ENCODE data around the gene BRAF.

The BRAF gene

DNA sequence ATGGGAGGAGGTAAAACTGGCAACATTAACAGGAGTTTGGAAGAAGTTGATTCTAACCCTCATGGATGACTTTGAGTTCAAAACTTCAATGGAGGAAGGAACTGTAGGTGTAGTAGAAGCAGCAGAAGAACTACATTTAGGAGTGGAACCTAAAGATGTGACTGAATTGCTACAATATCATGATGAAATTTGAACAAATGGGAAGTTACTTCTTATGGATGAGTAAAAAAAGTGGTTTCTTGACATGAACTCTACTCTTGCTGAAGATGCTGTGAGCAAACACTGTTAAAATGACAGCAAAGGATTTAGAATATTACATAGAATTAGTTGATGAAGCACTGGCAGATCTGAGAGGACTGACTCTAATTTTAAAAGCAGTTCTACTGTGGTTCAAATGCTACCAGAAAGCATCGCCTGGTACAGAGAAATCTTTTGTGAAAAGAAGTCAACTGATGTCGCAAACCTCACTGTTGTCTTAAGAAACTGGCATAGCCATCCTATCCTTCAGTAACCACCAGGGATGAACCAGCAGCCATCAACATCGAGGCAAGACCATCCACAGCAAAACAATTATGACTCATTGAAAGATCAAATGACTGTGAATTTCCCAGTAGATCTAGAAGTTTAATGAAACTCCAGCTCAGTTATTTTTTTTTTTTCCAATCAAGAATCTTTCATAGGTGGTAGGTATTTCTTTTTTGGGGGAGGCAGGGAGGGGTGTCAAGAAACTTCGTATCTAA, 20.8 kb downstream of the BRAF start:
- no peak for DNase-seq (ENCODE audit: low read depth)
- TF ChIP-seq, protein P1, sequence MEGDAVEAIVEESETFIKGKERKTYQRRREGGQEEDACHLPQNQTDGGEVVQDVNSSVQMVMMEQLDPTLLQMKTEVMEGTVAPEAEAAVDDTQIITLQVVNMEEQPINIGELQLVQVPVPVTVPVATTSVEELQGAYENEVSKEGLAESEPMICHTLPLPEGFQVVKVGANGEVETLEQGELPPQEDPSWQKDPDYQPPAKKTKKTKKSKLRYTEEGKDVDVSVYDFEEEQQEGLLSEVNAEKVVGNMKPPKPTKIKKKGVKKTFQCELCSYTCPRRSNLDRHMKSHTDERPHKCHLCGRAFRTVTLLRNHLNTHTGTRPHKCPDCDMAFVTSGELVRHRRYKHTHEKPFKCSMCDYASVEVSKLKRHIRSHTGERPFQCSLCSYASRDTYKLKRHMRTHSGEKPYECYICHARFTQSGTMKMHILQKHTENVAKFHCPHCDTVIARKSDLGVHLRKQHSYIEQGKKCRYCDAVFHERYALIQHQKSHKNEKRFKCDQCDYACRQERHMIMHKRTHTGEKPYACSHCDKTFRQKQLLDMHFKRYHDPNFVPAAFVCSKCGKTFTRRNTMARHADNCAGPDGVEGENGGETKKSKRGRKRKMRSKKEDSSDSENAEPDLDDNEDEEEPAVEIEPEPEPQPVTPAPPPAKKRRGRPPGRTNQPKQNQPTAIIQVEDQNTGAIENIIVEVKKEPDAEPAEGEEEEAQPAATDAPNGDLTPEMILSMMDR (IDR thresholded peaks at IDR 0.05; ENCODE audit: insufficient read depth, low read depth, low read length, missing control alignments): no peak
- H3K4me3 ChIP-seq (ENCODE audit: low read depth, low read length): no peak overlapping the region

DNA sequence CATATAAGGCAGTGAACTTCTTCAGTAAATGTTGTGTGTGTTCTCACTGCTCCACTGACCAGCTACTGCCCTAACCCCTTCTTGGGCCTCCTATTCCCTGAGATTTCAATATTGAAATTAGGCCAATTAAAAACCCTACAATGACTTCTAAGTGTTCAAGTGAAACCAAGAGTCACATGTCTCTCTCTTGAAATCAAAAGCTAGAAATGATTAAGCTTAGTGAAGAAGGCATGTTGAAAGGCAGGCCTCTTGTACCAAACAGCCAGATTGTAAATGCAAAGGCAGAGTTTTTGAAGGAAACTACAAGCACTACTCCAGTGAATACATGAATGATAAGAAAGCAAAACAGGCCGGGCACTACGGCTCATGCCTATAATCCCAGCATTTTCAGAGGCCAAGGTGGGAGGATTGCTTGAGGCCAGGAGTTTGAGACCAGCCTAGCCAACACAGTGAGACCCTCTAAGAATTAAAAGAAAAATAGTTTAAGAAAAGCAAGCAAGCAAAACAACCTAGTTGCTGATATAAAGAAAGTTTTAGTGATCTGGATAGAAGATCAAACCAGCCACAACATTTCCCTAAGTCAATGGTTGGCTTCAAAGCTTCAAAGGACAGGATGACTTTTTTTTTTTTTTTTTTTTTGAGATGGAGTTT, 22.3 kb downstream of the BRAF start:
- DNase-seq (ENCODE audit: low read depth): peak; percentile 56
- no peak overlapping the region for H3K4me3 ChIP-seq (ENCODE audit: low read depth, low read length)
- TF ChIP-seq, protein P1 (IDR thresholded peaks at IDR 0.05; ENCODE audit: insufficient read depth, low read depth, low read length, missing control alignments): no peak

DNA sequence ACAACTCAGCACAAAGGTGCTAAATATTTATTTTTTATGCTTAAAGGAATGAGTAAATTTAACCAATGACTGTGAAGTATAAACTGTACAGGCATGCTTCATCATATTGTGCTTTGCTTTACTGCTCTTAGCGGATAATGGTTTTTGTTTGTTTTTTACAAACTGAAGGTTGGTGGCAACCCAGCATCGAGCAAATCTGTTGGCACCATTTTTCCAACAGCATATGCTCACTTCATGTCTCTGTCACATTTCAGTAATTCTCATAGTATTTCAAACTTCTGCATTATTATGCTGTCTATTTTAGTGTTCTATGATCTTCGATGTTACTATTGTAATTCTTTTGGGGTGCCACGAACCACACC, 22.8 kb downstream of the BRAF start:
- no peak for DNase-seq (ENCODE audit: low read depth)
- no peak overlapping the region for H3K4me3 ChIP-seq (ENCODE audit: low read depth, low read length)
- TF ChIP-seq, protein P1 (IDR thresholded peaks at IDR 0.05; ENCODE audit: insufficient read depth, low read depth, low read length, missing control alignments): no peak

DNA sequence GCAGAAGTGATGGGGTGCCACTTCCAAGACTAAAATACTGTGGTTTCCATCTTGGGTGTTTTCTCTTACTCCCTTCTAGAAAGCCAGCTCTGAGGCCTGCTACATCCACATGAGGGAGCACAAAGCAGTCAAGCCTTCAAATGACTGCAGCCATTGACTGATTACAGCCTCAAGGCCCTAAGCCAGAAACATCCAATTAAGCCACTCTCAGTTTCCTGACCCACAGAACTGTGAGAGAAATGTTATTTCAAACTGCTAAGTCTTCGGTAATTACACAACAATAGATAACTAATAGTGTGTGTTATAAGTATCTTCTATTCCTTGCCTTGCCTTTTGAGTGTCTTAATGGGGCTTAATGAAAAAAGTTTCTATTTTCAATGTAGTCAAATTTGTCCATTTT, 24.8 kb downstream of the BRAF start:
- TF ChIP-seq, protein P1 (IDR thresholded peaks at IDR 0.05; ENCODE audit: insufficient read depth, low read depth, low read length, missing control alignments): no peak
- peak; percentile 31 for DNase-seq (ENCODE audit: low read depth)
- no peak overlapping the region for H3K4me3 ChIP-seq (ENCODE audit: low read depth, low read length)

DNA sequence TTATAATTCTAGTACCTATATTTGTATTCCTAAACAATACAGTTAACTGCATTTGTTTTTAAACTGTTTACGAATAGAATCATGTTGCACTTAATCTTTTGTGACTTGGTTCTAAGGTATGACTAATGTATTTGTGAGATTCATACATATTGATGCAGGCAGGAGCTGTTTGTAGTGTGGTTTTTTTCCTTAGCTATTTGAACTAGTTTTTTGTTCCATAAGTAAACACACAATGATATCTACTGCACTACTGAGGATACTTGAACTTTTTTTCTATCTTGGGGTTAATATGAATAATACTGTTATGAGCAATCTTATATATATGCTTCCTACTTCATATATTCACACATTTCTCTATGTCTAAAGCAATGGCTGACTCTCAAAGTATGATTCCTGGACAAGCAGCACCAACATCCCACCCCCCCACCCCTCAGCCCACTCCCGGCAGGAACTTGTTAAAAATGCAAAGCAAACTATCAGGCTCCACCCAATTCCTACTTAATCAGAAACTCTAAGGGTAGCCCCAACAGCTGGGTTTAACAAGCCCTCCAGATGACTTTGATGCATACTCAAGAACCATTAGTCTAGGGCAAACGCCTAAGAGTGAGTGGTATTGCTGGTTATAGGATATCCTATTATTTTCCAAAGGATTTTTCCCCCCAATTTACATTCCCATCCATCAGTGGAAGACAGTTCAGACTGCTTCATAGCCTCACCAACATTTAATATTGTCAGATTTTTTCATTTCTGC, 25.8 kb downstream of the BRAF start:
- DNase-seq (ENCODE audit: low read depth): no peak
- no peak overlapping the region for H3K4me3 ChIP-seq (ENCODE audit: low read depth, low read length)
- TF ChIP-seq, protein P1 (IDR thresholded peaks at IDR 0.05; ENCODE audit: insufficient read depth, low read depth, low read length, missing control alignments): no peak

DNA sequence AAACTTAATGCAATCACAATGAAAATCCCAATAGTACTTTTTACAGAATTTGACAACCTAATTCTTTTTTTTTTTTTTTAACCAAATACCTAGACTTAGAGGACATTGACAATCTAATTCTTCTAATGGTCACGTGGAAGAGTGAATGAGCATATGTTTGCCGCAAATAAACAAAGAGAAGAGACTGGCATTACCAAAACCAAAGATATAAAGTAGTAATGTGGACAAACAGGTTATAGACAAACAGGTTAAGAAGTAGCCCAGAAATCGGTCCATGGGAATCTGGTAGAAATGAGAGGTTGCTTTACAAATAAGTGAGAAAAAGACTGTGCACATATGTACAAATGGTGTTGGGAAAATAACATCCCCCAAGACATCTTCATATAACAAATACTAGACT, 27.7 kb downstream of the BRAF start:
- TF ChIP-seq, protein P1 (IDR thresholded peaks at IDR 0.05; ENCODE audit: insufficient read depth, low read depth, low read length, missing control alignments): no peak
- no peak overlapping the region for H3K4me3 ChIP-seq (ENCODE audit: low read depth, low read length)
- DNase-seq (ENCODE audit: low read depth): no peak

Data from GM12865 (cell line).